Central memory CD4-positive, alpha-beta T cell (primary cell): ENCODE measurements around the gene PTPRO.

ENCODE experiments used
- DNase-seq: peaks from one replicate; pipeline ENCODE4 v3.0.0; 2022

The PTPRO gene

GRCh38 chr12:15350643-15351042 lies 28.3 kb downstream of the PTPRO start:
- no peak for DNase-seq

- no peak for DNase-seq
These were observed 33.5 kb downstream of the PTPRO start for GRCh38 chr12:15355766-15356165.

GRCh38 chr12:15356951-15357364 lies 34.6 kb downstream of the PTPRO start:
- DNase-seq, result no peak

- DNase-seq, result no peak
These were observed 42.2 kb downstream of the PTPRO start for GRCh38 chr12:15364221-15365160.

GRCh38 chr12:15368812-15369211 lies 46.5 kb downstream of the PTPRO start:
- DNase-seq, result no peak

GRCh38 chr12:15372352-15372751 lies 50.0 kb downstream of the PTPRO start:
- no peak for DNase-seq

GRCh38 chr12:15387772-15388171 lies 65.5 kb downstream of the PTPRO start:
- no peak for DNase-seq

- DNase-seq, result no peak
These were observed 67.3 kb downstream of the PTPRO start for GRCh38 chr12:15389561-15389960.

- no peak for DNase-seq
These were observed 70.7 kb downstream of the PTPRO start for GRCh38 chr12:15393037-15393436.

- DNase-seq, result no peak
These were observed 71.7 kb downstream of the PTPRO start for GRCh38 chr12:15393995-15394394.

- no peak for DNase-seq
These were observed 82.2 kb downstream of the PTPRO start for GRCh38 chr12:15404485-15404884.

GRCh38 chr12:15405606-15406005 lies 83.3 kb downstream of the PTPRO start:
- no peak for DNase-seq

GRCh38 chr12:15407025-15407424 lies 84.7 kb downstream of the PTPRO start:
- DNase-seq, result no peak

GRCh38 chr12:15411842-15412241 lies 89.5 kb downstream of the PTPRO start:
- no peak for DNase-seq

GRCh38 chr12:15417691-15418090 lies 95.4 kb downstream of the PTPRO start:
- DNase-seq, result no peak

GRCh38 chr12:15423629-15424028 lies 101.3 kb downstream of the PTPRO start:
- no peak for DNase-seq

- DNase-seq, result no peak
These were observed 105.6 kb downstream of the PTPRO start for GRCh38 chr12:15427913-15428312.

- no peak for DNase-seq
These were observed 106.3 kb downstream of the PTPRO start for GRCh38 chr12:15428632-15429031.

- DNase-seq, result no peak
These were observed 107.0 kb downstream of the PTPRO start for GRCh38 chr12:15429262-15429661.

- no peak for DNase-seq
These were observed 113.3 kb downstream of the PTPRO start for GRCh38 chr12:15435597-15435996.

- no peak for DNase-seq
These were observed 117.2 kb downstream of the PTPRO start for GRCh38 chr12:15439459-15439858.

- DNase-seq, result no peak
These were observed 120.7 kb downstream of the PTPRO start for GRCh38 chr12:15443050-15443449.

GRCh38 chr12:15443611-15444010 lies 121.3 kb downstream of the PTPRO start:
- DNase-seq, result no peak

GRCh38 chr12:15444523-15444922 lies 122.2 kb downstream of the PTPRO start:
- DNase-seq, result no peak

GRCh38 chr12:15446807-15447206 lies 124.5 kb downstream of the PTPRO start:
- DNase-seq, result no peak
